Mesothelial cell of epicardium (in vitro differentiated cells): Measurements from ENCODE around the gene CPVL. TPM values are rescaled to one million over a fixed set of nuclear protein-coding genes. Genes with fewer than 3 reads are reported as not detected.

Experiments used
- DNase-seq, 2 experiments: peaks; one replicate each; pipeline ENCODE4 v3.0.0; 2021; ENCODE audit warnings: low spot score in 2 of 2; ENCODE audit not compliant: unreplicated experiment in 2 of 2
- H3K27ac Mint-ChIP-seq: 2 replicates; pipeline ENCODE4 v1.8.0; 2021; ENCODE audit warnings: mixed read lengths
- H3K27me3 Mint-ChIP-seq: 2 replicates; pipeline ENCODE4 v1.8.0; 2021; ENCODE audit warnings: low read depth, mixed read lengths
- H3K36me3 Mint-ChIP-seq: 2 replicates; pipeline ENCODE4 v1.8.0; 2021; ENCODE audit warnings: mixed read lengths
- H3K4me1 Mint-ChIP-seq: 2 replicates; pipeline ENCODE4 v1.8.0; 2021; ENCODE audit warnings: mixed read lengths
- H3K4me3 Mint-ChIP-seq: 2 replicates; pipeline ENCODE4 v1.8.0; 2021; ENCODE audit warnings: mild to moderate bottlenecking, moderate library complexity, mixed read lengths
- H3K9me3 Mint-ChIP-seq: 2 replicates; pipeline ENCODE4 v1.8.0; 2021; ENCODE audit warnings: mixed read lengths
- CTCF ChIP-seq: fragments of 200-600 bp; sonication (generic); IDR thresholded peaks from one replicate; pipeline ENCODE4 v1.5.0; 2021; ENCODE audit warnings: antibody characterized with exemption; ENCODE audit not compliant: unreplicated experiment
- total RNA-seq: library from RNA; stranded (reverse); gene quantifications from 3 replicates; pipeline ENCODE4 v1.2.1, GENCODE V29; 2021

CPVL gene
- total RNA-seq, 1 donor from 2014 or later, result 11.4 TPM

DNA sequence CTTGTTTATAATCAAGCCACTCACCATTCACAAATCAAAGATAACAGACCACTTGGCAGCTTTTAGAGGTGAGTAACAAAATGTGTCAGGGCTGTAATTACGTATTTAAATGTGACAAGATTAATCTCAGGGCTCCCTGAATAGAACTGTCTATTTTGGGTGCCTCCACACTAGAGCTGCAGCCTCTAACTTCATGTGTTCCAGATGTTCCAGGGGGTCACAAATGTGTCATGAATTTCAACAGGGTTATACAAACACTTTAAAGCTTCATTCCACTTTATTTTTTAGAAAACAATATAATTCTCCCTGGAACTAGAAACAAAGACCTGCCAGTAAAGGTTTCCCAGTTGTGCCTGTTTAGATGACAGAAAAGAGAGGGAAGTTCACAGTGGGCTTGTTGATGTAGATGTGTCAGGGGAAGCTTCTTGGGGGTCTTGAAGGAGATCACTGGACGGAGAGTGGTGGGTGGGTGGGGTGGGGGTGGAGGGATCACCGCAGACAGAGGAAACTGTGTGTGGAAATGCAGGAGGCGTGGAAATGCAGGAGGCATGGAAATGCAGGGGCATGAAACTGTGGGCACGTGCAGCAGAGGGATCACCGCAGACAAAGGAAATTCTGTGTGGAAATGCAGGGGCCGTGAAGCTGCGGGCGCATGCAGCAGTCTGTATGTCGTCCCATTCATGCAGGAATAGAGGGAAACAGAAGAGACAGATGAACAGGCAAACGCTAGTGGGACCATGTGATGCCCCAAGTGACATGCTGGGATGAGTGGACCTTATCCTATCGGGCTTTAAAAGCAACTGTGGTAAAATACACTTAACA lies 146.2 kb downstream of the CPVL start:
- Mint-ChIP-seq H3K9me3 (peaks cover 6% of the 10 kb centered on the region), H3K27me3 (no peaks in the 10 kb centered on the region), H3K4me3 (no peak overlapping the region), H3K36me3 (peaks cover 4% of the 10 kb centered on the region), H3K27ac (no peak overlapping the region), H3K4me1 (peaks cover 11% of the 10 kb centered on the region)
- no peak for DNase-seq
- no peak for TF ChIP-seq CTCF

DNA sequence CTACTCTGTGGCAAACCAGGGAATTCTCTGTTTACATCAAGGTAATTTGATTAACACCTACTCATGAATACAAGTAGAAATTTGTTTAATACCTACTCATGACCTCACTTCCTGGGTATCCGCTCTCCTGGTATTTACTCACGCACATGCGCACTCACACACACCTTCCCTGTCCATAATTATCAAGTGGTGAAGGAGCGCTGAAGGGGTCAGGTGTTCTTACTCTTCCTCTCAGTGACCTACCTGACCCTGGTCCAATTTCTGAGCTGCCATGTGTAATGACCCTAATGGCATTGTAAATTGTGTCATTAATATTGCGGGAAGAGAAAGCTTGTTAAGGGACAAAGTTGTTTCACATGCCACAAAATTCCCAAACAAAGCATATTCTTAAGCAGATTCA lies 146.9 kb downstream of the CPVL start:
- H3K36me3 Mint-ChIP-seq, result peaks cover 4% of the 10 kb centered on the region
- DNase-seq, result no peak
- no peaks in the 10 kb centered on the region for H3K27me3 Mint-ChIP-seq
- H3K4me1 Mint-ChIP-seq, result peaks cover 11% of the 10 kb centered on the region
- H3K9me3 Mint-ChIP-seq, result peaks cover 6% of the 10 kb centered on the region
- TF ChIP-seq CTCF, result no peak
- H3K4me3 Mint-ChIP-seq, result no peak overlapping the region
- H3K27ac Mint-ChIP-seq, result no peak overlapping the region

DNA sequence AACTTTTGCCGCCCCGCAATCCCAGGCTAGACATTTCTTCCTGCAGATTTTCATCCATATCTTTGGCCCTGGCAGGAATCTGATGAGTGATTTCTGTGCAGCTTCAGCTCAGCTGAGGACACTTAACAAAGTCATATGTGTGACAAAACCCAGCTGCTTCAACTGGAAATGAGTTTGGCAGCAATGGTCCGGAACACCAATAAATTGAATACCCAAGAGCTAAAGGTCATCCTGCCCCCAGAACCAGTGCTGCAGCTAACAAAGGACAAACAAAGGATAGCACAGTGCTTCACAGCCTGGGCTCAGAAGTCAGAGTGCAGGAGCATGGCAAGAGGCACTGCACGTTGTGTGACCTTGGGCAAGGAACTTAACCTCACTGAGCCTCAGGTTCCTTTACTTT lies 148.2 kb downstream of the CPVL start:
- Mint-ChIP-seq H3K27ac (no peak overlapping the region), H3K4me3 (no peak overlapping the region), H3K9me3 (peaks cover 2% of the 10 kb centered on the region), H3K4me1 (peaks cover 11% of the 10 kb centered on the region), H3K36me3 (no peaks in the 10 kb centered on the region), H3K27me3 (no peaks in the 10 kb centered on the region)
- no peak for TF ChIP-seq CTCF
- DNase-seq, result no peak

- Mint-ChIP-seq H3K4me3 (no peak overlapping the region), H3K27ac (no peak overlapping the region), H3K4me1 (peaks cover 11% of the 10 kb centered on the region), H3K27me3 (no peaks in the 10 kb centered on the region), H3K36me3 (no peaks in the 10 kb centered on the region), H3K9me3 (no peaks in the 10 kb centered on the region)
- DNase-seq, result no peak
- no peak for TF ChIP-seq CTCF
These were observed 149.5 kb downstream of the CPVL start for GRCh38 chr7:28996836-28997235.

- H3K9me3 Mint-ChIP-seq, result no peaks in the 10 kb centered on the region
- no peak overlapping the region for H3K27ac Mint-ChIP-seq
- no peak overlapping the region for H3K4me3 Mint-ChIP-seq
- H3K27me3 Mint-ChIP-seq, result no peaks in the 10 kb centered on the region
- H3K4me1 Mint-ChIP-seq, result peaks cover 15% of the 10 kb centered on the region
- no peaks in the 10 kb centered on the region for H3K36me3 Mint-ChIP-seq
- DNase-seq, result no peak
- no peak for TF ChIP-seq CTCF
These were observed 153.0 kb downstream of the CPVL start for GRCh38 chr7:28993371-28993770.

- no peaks in the 10 kb centered on the region for H3K36me3 Mint-ChIP-seq
- no peaks in the 10 kb centered on the region for H3K27me3 Mint-ChIP-seq
- H3K9me3 Mint-ChIP-seq, result no peaks in the 10 kb centered on the region
- DNase-seq, result no peak
- peaks cover 12% of the 10 kb centered on the region for H3K4me1 Mint-ChIP-seq
- H3K27ac Mint-ChIP-seq, result no peak overlapping the region
- H3K4me3 Mint-ChIP-seq, result no peak overlapping the region
- no peak for TF ChIP-seq CTCF
These were observed 153.5 kb downstream of the CPVL start for GRCh38 chr7:28992798-28993197.
